Frontal cortex (tissue), 4 donors: ENCODE measurements around the gene DNAJC8. TPM values are rescaled to one million over a fixed set of nuclear protein-coding genes. Genes with fewer than 3 reads are reported as not detected.

Experiments
- DNase-seq, 2 donors: peaks; one replicate each; pipeline ENCODE4 v3.0.0; 2012; ENCODE audit warnings: low spot score in 2 of 2
- FAIRE-seq: peaks from 2 replicates; lab custom pipeline; 2012; peaks lifted over from hg19 to GRCh38; lab: Jason Lieb, UNC
- total RNA-seq: library from RNA; depleted of rRNA; stranded (reverse); fragments of >200 nt; gene quantifications from one replicate; pipeline ENCODE4 v1.2.3, GENCODE V29; 2014
- donor health status: control.
- donor health status: control.
- donor health status: control.

Gene DNAJC8
- total RNA-seq, 1 donor from 2014 or later: 56.3 TPM

GRCh38 chr1:28176492-28177470, 56.0 kb downstream of the DNAJC8 start, which contains the start of gene PTAFR:
Gene PTAFR, minus strand, starts transcription at chr1:28176690. Its CDS starts 25,669 bp downstream, at chr1:28151021.
- FAIRE-seq: no peak
- no peak for DNase-seq

- no peak for DNase-seq
- FAIRE-seq: no peak
These were observed 56.8 kb downstream of the DNAJC8 start for GRCh38 chr1:28175955-28176485.

GRCh38 chr1:28173980-28174297, 58.9 kb downstream of the DNAJC8 start:
- DNase-seq (peak in 1 of 2 donors; percentile 35), FAIRE-seq (no peak)

- FAIRE-seq (no peak), DNase-seq (peak in 1 of 2 donors; percentile 35)
These were observed 59.5 kb downstream of the DNAJC8 start for GRCh38 chr1:28173151-28173979.

GRCh38 chr1:28172713-28173150, 60.1 kb downstream of the DNAJC8 start:
- DNase-seq (no peak), FAIRE-seq (no peak)

GRCh38 chr1:28171246-28171645, 61.6 kb downstream of the DNAJC8 start:
- no peak for FAIRE-seq
- no peak for DNase-seq

- FAIRE-seq (no peak), DNase-seq (no peak)
These were observed 62.7 kb downstream of the DNAJC8 start for GRCh38 chr1:28170001-28170596.

GRCh38 chr1:28163496-28164161, 69.2 kb downstream of the DNAJC8 start:
- FAIRE-seq (no peak), DNase-seq (peak; percentile 24 to 42)

GRCh38 chr1:28162151-28162550, 70.7 kb downstream of the DNAJC8 start:
- no peak for DNase-seq
- no peak for FAIRE-seq

- no peak for DNase-seq
- FAIRE-seq: no peak
These were observed 71.1 kb downstream of the DNAJC8 start for GRCh38 chr1:28161751-28162150.

- DNase-seq: no peak
- FAIRE-seq: no peak
These were observed 72.0 kb downstream of the DNAJC8 start for GRCh38 chr1:28160782-28161266.

GRCh38 chr1:28159680-28160079, 73.1 kb downstream of the DNAJC8 start:
- FAIRE-seq (no peak), DNase-seq (no peak)

- no peak for FAIRE-seq
These were observed 73.6 kb downstream of the DNAJC8 start for GRCh38 chr1:28159243-28159642.

GRCh38 chr1:28157894-28158293, 74.9 kb downstream of the DNAJC8 start:
- DNase-seq (no peak), FAIRE-seq (no peak)

More at GRCh38 chr1:28159243-28159642, 73.6 kb downstream of the DNAJC8 start:
- DNase-seq: no peak

- DNase-seq (no peak), FAIRE-seq (no peak)
These were observed 76.0 kb downstream of the DNAJC8 start for GRCh38 chr1:28156821-28157220.

GRCh38 chr1:28155628-28156027, 77.2 kb downstream of the DNAJC8 start:
- DNase-seq (no peak), FAIRE-seq (no peak)

GRCh38 chr1:28154078-28154594, 78.7 kb downstream of the DNAJC8 start:
- no peak for FAIRE-seq
- DNase-seq: no peak
